Heart left ventricle (tissue), 13 donors: Measurements from ENCODE around the gene ALK.

Source experiments
- CTCF ChIP-seq, 12 donors: fragments of 200-600 bp; sonication (generic) in 4 of 12; IDR thresholded peaks; one replicate each; pipeline versions ENCODE4 v1.5.0 to v1.8.0; 2018 to 2022; ENCODE audit warnings: antibody characterized with exemption in 12 of 12, mild to moderate bottlenecking in 5 of 12
- POLR2A ChIP-seq, 2 donors: fragments of 450-650 bp; IDR thresholded peaks; one replicate each; pipeline ENCODE4 v1.6.1; 2017; ENCODE audit warnings: antibody characterized with exemption in 2 of 2, mild to moderate bottlenecking in 2 of 2, moderate library complexity in 2 of 2
- donor health status: ischemic (EF 13 %, LVEDD 7.1; RV severe dilation, severe dysfunction).
- donor health status: DM: no; HTN: yes; CAD: no.
- donor health status: DM: no; HTN: no; CAD: no.
- donor health status: ischemic (EF 25% LVEDD 6.9; RV normal size, moderate dysfunction).
- donor health status: ischemic (EF 25% LVEDD 5.7; RV mildly dilated, moderate dysfunction).
- donor health status: ischemic (EF 35%, LVEDD 5.7; RV mildly dilated, moderate dysfunction).
- donor health status: nonischemic (EF 11% LVEDD 7.7; RV severe dilation, severe dysfunction).
- donor health status: DM: yes; HTN: yes; CAD: no.
- donor health status: PGD.
- donor health status: ischemic (EF 29% LVEDD 5.4; RV normal size, mild dysfunction).
- donor health status: nonischemic (EF 23%, LVEDD 6.1; RV moderate dilation, normal function).

GRCh38 chr2:29769847-29770246 is 151.5 kb downstream of the ALK start:
- TF ChIP-seq CTCF (IDR thresholded peaks at IDR 0.05) (no peak), POLR2A (IDR thresholded peaks at IDR 0.05) (no peak)
